ENCODE results near the gene AFAP1L2.

AFAP1L2 gene

DNA sequence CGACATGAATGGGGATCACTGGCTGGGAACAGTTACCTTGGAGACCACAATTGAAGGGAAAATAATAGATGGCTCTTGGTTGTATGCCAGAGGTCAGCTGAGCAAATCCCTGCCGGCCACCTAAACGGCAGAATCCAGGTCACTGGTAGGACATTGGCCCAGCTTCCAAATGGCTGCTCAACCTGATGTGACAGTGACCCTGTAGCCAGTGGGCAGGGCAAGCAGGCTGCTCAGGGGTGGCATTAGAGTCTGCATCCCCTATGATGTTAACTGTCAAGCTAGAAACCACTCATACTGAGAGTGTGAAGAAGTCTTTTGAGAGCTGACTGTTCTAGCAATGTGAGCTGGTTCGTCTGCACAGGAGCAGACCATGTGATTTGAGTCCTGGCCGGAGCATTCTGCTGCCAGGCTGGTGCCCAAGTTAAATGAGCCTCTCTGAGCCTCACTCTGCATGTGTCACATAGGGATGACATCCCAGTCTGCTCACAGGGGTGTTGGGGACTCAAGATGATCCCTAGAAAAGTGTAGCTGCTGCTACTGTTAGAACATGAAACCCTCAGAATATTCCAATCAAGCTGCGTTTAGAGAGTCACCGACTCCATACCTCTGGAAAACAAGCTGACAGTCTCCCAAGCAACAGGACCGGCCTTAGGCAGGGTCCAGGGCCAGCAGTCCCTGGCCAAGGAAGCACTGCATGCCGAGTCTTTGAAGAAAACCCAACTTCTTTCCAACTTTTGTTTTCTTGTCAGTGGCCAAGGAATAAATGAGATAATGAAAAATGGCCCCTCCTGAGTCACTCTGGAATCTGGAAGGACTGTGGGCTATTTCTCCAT lies 95.6 kb downstream of the AFAP1L2 start:
- DNase-seq, result no peak

DNA sequence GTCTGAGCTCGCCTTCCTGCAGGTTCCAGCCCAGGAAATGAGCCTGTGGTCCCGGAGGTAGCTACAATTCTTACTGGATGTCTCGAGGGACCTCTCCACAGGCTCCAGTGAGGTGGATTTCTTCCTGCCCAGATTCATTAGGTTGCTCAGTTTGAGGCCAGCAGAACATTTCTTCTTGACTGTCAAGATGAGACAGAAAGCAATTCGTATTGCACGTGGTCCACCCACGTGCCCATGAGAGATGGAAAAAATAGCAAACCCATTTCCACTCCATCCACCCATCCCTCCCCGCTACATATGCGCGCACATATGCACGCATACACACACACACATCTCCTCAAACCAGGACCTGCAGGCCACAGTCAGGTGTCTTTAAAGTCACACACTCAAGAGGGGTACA lies 96.6 kb downstream of the AFAP1L2 start:
- no peak for DNase-seq

DNA sequence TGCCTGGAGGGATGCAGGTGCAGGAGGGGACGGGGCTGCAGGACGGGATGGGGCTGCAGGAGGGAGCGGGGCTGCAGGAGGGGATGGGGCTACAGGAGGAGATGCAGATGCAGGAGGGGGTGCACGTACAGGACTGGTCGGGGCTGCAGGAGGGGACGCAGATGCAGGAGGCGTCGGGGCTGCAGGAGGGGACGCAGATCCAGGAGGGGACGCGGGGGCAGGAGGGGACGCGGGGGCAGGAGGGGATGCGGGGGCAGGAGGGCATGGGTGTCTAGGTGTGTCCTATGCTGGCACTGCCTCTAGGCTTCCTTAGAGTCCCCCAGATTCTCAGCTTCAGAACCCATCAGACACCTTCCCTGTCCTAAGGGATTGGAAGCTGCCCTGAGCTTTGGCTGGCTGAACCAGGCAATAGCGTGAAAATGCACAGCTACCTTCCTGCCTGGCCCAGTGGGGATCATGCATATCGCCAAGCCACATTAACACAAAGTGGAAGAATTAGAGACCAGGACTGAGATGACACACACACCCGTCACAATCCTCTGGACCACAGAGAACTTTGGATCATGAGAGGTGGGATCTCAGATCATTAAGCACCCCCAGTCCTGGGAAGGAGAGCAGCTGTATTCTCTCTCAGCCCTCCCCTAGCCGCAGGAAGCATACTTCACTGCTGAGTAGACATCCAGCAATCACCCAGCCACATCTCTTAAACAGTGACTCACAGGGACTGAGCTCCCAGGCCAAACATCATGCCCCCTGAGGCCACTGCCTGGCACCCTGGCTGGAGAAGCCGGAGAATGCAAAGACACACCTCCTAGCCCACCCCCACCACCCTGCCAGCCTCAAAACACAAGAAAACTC lies 98.0 kb downstream of the AFAP1L2 start:
- peak; percentile 98 for DNase-seq

DNA sequence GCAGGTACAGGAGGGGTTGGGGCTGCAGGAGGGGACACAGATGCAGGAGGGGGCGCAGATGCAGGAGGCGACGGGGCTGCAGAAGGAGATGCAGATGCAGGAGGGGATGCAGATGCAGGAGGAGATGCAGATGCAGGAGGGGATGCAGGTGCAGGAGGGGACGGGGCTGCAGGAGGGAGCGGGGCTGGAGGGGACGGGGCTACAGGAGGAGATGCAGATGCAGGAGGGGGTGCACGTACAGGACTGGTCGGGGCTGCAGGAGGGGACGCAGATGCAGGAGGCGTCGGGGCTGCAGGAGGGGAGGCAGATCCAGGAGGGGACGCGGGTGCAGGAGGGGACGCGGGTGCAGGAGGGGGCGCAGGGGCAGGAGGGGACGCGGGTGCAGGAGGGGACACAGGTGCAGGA lies 98.8 kb downstream of the AFAP1L2 start:
- no peak for DNase-seq

GRCh38 chr10:114304571-114305421 lies 99.5 kb downstream of the AFAP1L2 start:
- DNase-seq, result peak; percentile 88

DNA sequence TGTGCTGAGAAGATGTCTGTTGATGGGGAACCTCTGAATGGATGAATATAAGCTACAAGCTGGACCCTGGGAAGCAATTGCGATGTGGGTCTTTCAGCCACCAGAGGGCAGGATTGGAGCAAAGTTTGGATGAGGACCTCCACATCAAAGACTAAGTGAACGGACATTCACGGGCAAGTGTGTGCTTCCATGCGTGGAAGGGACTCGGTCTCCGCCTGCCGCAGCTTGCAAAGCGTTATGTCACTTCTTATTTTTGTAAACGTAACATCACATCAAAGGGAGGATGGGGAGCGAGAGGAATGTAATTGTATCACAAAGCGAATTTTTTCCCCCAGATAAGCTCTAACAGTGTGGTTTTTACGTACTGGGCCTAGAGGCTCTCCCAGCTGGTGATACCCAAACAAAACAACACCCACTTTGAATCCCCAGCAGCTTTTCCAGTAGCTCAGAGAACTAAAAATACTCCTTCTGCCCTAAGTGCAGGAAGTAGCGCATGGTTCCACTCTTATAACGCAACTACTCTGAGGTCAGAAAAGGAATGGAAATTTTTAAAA lies 100.2 kb downstream of the AFAP1L2 start:
- peak; percentile 88 for DNase-seq

DNA sequence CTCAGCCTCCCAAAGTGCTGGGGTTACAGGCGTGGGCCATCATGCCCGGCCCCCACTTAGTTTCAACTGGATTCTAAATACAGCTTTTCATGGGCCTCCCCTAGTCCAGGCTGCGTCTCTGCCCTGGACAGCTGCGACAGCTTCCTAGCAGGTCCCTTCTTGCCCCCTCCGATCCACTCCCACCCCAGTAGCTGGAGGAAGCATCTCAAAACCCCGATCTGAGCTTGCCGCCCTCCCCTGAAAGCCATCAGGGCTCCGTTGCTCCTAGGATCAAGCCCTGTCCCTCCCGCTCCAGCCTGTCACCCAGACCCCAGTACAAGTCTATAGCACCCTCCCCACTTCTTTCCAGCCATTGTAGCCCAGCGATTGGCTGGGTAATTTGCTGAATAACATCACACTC lies 100.7 kb downstream of the AFAP1L2 start:
- no peak for DNase-seq

- DNase-seq, result no peak
These were observed 102.2 kb downstream of the AFAP1L2 start for GRCh38 chr10:114301951-114302710.

- DNase-seq, result no peak
These were observed 103.1 kb downstream of the AFAP1L2 start for GRCh38 chr10:114301177-114301576.

DNA sequence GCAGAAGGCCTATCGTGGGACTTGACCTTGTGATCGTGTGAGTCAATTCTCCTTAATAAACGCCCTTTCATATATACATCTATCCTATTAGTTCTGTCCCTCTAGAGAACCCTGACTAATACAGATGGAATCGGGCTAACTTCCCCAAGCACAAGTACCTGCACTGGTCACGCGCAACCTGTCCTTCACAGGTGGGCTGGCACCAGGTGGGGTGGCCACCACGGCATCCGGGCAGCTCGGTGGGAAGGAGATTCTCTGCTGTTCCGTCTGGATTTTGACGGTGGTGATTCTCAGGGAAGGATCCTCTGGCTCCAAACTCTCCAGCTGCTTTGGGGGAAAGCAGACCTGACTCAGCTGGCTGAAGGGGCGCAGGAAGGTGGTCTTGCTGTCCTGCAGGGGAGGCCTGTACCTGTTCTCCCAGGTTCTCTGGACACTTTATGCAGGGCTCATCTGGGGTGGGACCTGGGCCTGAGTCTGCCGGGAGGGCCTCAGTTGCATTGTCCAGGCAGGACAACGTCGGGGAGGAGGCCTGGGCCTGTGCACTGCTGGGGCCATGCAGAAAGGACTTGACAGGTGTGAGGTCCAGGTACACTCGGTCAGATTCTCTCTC lies 104.2 kb downstream of the AFAP1L2 start:
- DNase-seq, result no peak

- DNase-seq, result peak; percentile 44
These were observed 107.1 kb downstream of the AFAP1L2 start for GRCh38 chr10:114297136-114297705.

- DNase-seq, result no peak
These were observed 108.9 kb downstream of the AFAP1L2 start for GRCh38 chr10:114295393-114295792.

GRCh38 chr10:114294549-114294948 lies 109.8 kb downstream of the AFAP1L2 start:
- no peak for DNase-seq

DNA sequence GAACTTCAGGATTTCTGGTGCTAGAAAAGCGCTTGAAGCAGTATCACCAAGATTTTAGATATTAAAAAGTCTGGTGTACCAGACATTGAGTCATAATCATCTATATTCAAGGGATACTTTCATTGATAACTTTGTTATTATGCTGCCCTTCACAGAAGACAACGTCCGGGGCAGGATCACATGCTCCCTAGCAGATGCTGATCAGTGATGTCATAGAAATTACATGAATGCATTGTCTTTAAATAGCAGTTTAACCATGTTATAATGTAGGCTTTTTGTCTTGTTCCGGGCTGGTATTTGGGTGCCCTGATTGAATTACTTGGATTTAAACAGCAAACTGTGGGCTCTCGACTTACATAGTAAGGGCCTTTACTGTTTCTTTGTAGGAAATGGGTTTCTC lies 111.2 kb downstream of the AFAP1L2 start:
- no peak for DNase-seq

DNA sequence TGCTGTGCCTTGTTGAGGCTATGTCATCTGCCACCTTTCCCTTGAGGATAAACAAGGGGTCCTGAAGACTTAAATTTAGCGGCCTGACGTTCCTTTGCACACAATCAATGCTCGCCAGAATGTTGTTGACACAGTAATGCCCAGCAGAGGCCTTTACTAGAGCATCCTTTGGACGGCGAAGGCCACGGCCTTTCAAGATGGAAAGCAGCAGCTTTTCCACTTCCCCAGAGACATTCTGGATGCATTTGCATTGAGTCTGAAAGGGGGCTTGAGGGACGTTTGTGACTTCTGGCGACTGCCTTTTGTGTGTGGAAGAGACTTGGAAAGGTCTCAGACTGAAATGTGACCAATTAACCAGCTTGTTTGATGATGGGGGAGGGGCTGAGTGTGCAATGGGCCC lies 112.8 kb downstream of the AFAP1L2 start:
- no peak for DNase-seq

DNA sequence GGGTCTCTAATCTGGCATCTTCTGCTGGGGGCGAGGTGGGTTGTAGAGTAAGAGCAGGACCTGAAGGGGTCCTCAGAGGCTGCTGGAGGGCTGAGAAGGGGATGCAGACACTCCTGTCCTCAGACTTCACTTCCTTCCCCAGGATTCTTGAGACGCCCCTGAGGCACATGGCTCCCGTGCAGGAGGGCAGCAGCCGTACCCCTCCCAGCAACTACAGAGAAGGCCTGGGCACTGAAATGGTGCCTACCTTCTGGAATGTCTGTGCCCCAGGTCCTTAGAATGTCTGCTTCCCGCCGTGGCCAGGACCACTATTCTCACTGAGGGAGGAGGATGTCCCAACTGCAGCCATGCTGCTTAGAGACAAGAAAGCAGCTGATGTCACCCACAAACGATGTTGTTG lies 113.2 kb downstream of the AFAP1L2 start:
- DNase-seq, result no peak

GRCh38 chr10:114290038-114290437 lies 114.3 kb downstream of the AFAP1L2 start:
- DNase-seq, result no peak

DNA sequence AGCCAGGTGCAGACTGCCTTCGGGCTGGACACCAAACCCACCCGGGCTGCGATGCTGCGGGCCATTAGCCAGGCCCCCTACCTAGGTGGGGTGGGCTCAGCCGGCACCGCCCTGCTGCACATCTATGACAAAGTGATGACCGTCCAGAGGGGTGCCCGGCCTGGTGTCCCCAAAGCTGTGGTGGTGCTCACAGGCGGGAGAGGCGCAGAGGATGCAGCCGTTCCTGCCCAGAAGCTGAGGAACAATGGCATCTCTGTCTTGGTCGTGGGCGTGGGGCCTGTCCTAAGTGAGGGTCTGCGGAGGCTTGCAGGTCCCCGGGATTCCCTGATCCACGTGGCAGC lies 115.2 kb downstream of the AFAP1L2 start:
- DNase-seq, result no peak

GRCh38 chr10:114288424-114289095 lies 115.7 kb downstream of the AFAP1L2 start:
- peak; percentile 49 for DNase-seq

- DNase-seq, result no peak
These were observed 117.4 kb downstream of the AFAP1L2 start for GRCh38 chr10:114286921-114287320.
